ENCODE results near the gene YBX3.

- TF ChIP-seq JUND (IDR thresholded peaks at IDR 0.05) (no peak), CTCF (IDR thresholded peaks at IDR 0.05) (no peak), FOXM1 (IDR thresholded peaks at IDR 0.05; ENCODE audit: low read depth) (no peak), POLR2AphosphoS5 (IDR thresholded peaks at IDR 0.05; ENCODE audit: low read depth, low read length) (no peak), RCOR1 (IDR thresholded peaks at IDR 0.05; ENCODE audit: low read length) (no peak), MAX (IDR thresholded peaks at IDR 0.05; ENCODE audit: low read depth) (no peak), MXI1 (IDR thresholded peaks at IDR 0.05; ENCODE audit: low read depth, low read length) (no peak), TAF1 (IDR thresholded peaks at IDR 0.05; ENCODE audit: borderline replicate concordance, low read depth, low read length) (no peak)
These were observed 26.0 kb downstream of the YBX3 start for GRCh38 chr12:10697156-10697555.
